ENCODE measurements around the gene MAP3K20. TPM values are rescaled to one million over a fixed set of nuclear protein-coding genes. Genes with fewer than 3 reads are reported as not detected.

MAP3K20 gene
- polyA plus RNA-seq, 4 donors, result 24.2 to 26.9 (median 25.1) TPM

DNA sequence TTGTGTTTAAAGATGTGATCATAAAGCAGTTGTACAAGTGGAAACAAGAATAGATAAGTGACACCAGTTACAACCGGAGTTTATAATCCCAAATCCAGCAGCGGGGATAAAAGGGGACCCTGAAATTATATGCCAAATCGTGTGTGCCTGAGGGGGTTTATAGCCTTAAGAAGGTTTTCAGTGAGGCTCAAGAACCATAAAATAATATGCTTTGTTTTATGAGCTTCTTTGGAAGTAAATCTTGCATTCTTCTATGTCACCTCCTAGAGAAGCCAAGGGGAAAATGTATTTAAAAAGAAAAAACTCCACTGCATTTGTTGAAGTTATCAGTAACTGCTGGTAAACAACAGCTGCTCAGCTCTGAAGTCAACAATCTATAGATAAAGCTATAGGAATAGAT is 25.8 kb upstream of the MAP3K20 start:
- DNase-seq (ENCODE audit: low read depth in 4 of 4, low spot score in 2 of 4), result no peak

GRCh38 chr2:173050684-173051083 is 25.0 kb upstream of the MAP3K20 start:
- no peak for DNase-seq (ENCODE audit: low read depth in 4 of 4, low spot score in 2 of 4)

DNA sequence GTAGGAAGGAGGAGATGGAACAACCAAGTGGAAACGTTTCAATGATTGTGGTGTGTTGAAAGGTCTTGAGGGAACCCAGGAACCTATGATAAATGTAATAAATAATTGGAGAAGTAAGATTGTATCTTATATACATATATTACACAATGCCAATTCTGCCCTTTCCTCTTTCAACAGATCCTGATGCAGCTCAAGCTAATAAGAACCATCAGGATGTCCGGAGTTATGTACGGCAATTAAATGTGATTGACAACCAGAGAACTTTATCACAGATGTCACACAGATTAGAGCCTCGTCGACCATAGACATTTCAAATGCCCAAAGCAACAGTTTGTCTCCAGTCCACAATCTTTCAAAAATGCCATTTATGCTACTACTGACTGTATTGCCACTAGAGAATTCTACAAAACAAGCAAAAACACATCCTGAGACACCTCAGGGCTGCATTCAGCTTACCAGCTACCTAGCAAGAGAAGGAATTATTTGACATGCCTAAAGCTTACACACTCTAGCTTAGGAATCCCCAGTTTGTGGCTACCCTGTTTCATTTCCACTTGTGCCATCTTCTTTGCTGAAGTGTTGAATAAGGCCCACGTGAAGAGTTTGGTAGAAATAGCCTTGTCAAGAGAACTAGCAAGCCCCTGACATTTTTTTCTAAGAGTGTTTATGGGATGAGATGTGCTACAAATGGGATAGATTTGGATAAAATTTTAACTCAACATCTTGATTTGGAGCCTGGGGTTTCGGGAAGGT is 24.0 kb upstream of the MAP3K20 start:
- DNase-seq (ENCODE audit: low read depth in 4 of 4, low spot score in 2 of 4), result no peak

- no peak for DNase-seq (ENCODE audit: low read depth in 4 of 4, low spot score in 2 of 4)
These were observed 22.5 kb upstream of the MAP3K20 start for GRCh38 chr2:173053043-173053699.

GRCh38 chr2:173054466-173054865 is 21.2 kb upstream of the MAP3K20 start:
- DNase-seq (ENCODE audit: low read depth in 4 of 4, low spot score in 2 of 4), result no peak

DNA sequence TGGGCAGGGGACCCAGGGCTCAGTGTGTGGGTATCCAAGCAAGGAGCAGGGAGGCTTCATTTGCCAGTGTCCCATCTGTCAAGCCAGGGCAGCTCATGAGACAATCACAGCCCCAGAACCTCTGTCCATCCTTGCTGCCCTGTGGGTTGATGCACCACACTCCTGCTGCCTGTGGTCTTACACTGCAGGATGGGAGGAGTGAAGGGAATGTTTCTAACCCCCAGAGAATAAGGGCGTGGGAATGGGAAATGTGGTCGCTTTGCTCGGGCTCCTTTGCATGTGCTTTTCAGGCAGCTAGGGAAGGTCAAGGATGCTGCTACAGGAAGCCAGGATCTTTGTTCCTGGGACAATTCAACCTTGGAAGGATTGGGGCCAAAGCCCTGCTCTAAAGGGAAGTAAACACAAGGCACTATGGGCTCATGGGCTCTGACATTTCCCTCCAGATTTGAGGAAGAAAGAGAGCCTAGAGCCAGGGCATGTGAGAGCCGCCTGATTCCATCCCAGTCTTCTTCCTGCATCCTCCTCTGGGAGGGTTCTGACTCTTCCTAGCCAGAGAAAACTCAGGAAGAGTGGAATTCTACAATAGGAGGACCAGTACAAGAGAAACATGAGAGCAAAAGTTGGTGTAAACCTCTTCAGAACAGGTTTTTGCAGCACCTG is 18.8 kb upstream of the MAP3K20 start:
- DNase-seq (ENCODE audit: low read depth in 4 of 4, low spot score in 2 of 4), result no peak

- DNase-seq (ENCODE audit: low read depth in 4 of 4, low spot score in 2 of 4), result no peak
These were observed 17.5 kb upstream of the MAP3K20 start for GRCh38 chr2:173058097-173058496.

- no peak for DNase-seq (ENCODE audit: low read depth in 4 of 4, low spot score in 2 of 4)
These were observed 17.0 kb upstream of the MAP3K20 start for GRCh38 chr2:173058673-173059072.

GRCh38 chr2:173059292-173059691 is 16.4 kb upstream of the MAP3K20 start:
- no peak for DNase-seq (ENCODE audit: low read depth in 4 of 4, low spot score in 2 of 4)

DNA sequence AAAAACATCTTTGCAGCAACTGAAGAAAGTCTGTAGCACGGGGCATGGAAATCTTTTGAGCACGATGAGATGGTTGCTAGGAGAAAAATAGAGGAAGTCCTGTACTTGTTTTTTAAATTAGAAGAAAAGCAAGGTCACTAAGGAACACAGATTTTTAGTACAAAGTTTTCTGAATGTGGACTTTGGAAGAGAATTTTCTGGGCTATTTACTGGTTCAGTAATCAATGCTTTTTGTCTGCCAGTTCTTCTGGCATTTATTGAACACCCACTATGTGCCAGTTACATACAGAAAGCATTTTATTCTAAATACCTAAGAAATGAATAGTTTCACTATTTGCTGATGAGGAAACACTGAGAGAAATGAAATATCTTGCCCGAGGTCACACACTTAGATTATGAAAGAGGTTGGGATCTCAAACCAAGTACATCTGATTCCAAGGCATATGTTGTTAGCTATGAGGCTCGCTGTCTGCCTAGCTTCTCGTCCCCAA is 15.6 kb upstream of the MAP3K20 start:
- DNase-seq (ENCODE audit: low read depth in 4 of 4, low spot score in 2 of 4), result no peak

GRCh38 chr2:173062801-173063200 is 12.8 kb upstream of the MAP3K20 start:
- DNase-seq (ENCODE audit: low read depth in 4 of 4, low spot score in 2 of 4), result no peak

- DNase-seq (ENCODE audit: low read depth in 4 of 4, low spot score in 2 of 4), result no peak
These were observed 11.4 kb upstream of the MAP3K20 start for GRCh38 chr2:173064151-173064805.

- DNase-seq (ENCODE audit: low read depth in 4 of 4, low spot score in 2 of 4), result no peak
These were observed 8.6 kb upstream of the MAP3K20 start for GRCh38 chr2:173066887-173067676.

GRCh38 chr2:173075056-173075780 is 428 bp upstream of the MAP3K20 start:
- no peak for DNase-seq (ENCODE audit: low read depth in 4 of 4, low spot score in 2 of 4)

- peak; percentile 36 to 68 (median 50) for DNase-seq (ENCODE audit: low read depth in 4 of 4, low spot score in 2 of 4)
These were observed 1.1 kb downstream of the MAP3K20 start for GRCh38 chr2:173076581-173077345.

DNA sequence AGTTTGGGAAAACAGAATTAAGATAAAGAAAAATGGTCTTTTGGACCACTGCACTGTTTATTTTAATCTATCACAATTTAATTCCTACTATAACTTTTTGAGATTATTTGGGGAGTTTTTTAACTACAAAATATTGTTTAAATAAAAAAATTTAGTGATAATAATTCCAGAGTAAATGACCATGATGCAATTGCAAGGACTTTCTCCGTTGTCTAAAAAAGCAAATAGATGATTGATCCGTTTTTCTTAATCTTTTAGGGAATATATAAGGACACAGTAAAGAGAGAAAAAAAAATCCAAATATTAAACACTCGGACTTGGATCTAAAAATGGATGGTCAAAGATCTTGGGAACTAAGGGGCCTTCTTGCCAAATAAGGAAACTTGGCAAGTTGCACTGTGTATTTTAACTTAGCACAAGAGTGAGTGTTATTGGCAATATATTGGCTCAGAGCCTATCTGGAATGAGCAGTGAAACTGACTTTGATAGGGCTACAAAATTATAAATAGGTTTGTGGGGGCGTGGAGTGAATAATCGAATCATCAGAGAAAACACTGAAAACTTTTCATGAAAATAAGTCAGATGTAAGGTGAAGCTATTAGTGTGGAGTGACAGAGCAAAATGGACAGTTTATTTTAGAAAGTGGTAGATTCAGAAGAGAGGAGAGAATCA is 2.0 kb downstream of the MAP3K20 start:
- DNase-seq (ENCODE audit: low read depth in 4 of 4, low spot score in 2 of 4), result no peak

GRCh38 chr2:173079141-173079540 is 3.5 kb downstream of the MAP3K20 start:
- DNase-seq (ENCODE audit: low read depth in 4 of 4, low spot score in 2 of 4), result no peak
